ENCODE measurements around the gene RPRM.

- TF ChIP-seq CTCF (IDR thresholded peaks at IDR 0.05) (no peak), POLR2A (IDR thresholded peaks at IDR 0.05) (no peak)
These were observed 800 bp downstream of the RPRM start for GRCh38 chr2:153477636-153478288.

Data from uterus (tissue), 2 donors.